ENCODE data around the gene SCYL1.
"Not testable (repeated sequence)": the region's sequence is repeated elsewhere in the genome, so short reads cannot be mapped to it uniquely, and the experiment has no call there.

The SCYL1 gene

DNA sequence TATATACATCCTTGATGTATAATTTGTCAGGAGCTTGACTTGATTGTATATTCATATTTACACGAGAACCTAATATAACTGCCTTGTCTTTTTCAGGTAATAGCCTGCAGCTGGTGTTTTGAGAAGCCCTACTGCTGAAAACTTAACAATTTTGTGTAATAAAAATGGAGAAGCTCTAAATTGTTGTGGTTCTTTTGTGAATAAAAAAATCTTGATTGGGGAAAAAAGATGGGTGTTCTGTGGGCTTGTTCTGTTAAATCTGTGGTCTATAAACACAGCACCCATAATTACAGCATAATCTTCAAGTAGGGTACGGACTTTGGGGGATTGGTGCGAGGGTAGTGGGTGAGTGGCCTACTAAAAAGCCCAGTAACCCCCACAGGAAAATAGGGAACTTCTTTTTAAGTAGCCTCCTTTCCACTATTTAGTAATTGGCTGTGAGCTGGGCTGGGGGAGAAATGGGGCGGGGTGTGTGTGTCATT lies 18.6 kb upstream of the SCYL1 start:
- no peak for DNase-seq (ENCODE audit: low read depth)

DNA sequence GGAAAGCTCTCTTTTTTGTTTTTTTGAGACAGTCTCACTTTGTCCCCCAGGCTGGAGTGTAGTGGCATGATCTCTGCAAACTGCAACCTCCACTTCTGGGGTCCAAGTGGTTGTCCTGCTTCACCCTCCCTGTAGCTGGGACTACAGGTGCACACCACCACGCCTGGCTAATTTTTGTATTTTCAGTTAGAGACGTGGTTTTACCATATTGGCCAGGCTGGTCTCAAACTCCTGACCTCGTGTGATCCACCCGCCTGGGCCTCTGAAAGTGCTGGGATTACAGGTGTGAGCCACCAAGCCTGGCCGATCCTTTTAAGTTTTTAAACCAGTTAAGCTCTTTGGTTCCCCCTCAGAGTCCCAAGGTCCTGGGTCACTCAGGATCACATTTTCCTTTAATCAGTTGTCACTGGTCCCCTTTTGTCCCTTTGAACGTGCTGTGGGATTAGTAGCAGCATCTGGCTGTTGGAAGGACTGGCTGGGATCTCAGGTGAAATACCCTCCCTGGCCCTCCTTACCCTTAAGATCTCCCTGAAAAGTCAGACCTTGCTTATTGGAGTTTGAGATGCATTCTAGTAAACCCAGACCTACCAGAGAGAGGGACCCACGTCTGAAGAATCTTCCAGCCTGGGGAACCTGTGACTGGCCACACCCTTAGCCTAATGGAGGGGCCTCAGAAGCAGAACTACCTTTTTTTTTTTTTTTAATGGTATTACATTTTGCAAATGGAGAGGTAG lies 17.9 kb upstream of the SCYL1 start:
- no peak for DNase-seq (ENCODE audit: low read depth)

DNA sequence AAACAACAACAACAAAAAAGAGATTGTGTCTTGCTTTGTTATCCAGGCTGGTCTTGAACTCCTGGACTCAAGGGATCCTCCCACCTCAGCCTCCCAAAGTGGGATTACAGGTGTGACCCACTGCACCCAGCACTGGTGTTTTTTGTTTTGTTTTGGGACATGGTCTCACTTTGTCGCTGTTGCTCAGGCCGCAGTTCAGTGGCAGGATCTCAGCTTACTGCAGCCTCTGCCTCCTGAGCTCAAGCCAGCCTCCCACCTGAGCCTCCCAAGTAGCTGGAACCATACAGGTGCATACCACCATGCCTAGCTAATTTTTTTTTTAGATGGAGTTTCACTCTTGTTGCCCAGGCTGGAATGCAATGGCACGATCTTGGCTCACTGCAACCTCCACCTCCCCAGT lies 12.6 kb upstream of the SCYL1 start:
- DNase-seq (ENCODE audit: low read depth) = not testable (repeated sequence)

DNA sequence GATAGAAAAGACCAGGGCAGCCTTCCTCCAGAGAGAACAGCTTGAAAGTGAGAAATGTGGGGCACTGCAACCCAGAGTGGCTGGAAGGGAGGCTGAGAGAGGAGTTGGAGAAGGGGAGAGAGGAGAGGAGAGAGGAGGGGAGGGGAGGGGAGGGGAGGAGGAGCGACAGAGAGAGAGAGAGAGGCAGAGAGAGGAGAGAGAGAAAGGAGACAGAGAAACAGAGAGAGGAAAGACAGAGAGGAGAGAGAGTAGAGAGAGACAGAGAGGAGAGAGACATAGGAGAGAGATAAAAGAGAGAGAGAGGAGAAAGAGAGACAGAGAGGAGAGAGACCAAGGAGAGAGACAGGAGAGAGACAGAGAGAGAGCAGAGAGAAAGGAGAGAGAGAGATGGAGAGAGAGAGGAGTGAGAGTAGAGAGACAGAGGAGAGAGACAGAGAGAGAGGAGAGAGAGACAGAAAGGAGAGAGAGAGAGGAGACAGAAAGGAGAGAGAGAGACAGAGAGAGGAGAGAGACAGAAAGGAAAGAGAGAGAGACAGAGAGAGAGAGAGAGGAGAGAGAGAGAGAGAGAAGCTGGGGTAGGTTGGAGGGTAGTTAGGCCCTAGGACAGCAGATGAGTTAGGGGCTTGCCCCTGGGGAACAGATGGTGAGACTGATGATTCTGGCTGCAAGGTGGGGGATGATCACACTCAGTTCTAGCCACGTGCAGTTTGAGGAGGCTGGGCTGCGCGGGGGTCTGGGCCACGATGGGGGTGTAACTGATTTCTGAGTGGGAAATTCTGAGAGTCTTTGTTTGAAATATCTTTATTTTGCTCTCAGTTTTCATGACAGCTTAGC lies 8.5 kb upstream of the SCYL1 start:
- no peak for DNase-seq (ENCODE audit: low read depth)

DNA sequence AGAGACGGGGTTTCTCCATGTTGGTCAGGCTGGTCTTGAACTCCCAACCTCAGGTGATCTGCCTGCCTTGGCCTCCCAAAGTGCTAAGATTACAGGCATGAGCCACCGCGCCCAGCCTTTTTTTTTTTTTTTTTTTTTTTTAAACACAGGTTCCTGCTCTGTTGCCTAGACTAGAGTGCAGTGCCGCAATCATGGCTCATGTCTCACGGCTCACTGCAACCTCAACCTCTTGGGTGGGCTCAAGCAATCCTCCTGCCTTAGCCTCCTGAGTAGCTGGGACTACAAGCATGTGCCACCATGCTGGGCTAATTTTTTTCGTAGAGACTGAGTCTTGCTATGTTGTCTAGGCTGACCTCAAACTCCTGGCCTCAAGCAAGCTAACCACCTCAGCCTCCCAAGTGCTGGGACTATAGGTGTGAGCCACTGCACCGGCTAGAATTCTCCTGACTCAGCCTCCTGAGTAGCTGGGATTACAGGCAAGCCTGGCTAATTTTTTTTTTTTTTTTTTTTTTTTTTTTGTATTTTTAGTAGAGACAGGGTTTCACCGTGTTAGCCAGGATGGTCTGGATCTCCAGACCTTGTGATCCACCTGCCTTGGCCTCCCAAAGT lies 5.8 kb upstream of the SCYL1 start:
- DNase-seq (ENCODE audit: low read depth) = not testable (repeated sequence)

DNA sequence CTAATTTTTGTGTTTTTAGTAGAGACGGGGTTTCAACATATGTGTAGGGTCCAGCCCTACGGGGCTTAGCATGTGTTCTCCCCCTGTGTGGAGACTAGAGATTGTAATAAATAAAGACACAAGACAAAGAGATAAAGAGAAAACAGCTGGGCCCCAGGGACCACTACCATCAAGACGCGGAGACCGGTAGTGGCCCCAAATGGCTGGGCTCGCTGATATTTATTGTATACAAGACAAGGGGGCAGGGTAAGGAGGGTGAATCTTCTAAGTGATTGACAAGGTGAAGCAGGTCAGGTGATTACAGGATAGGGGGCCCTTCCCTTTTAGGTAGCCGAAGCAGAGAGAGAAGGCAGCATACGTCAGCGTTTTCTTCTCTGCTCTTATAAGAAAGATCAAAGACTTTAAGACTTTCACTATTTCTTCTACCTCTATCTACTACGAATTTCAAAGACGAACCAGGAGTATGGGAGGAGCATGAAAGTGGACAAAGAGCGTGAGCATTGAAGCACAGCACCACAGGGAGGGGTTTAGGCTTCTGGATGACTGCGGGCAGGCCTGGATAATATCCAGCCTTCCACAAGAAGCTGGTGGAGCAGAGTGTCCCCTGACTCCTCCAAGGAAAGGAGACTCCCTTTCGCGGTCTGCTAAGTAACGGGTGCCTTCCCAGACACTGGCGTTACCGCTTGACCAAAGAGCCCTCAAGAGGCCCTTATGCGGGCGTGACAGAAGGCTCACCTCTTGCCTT lies 2.9 kb upstream of the SCYL1 start:
- DNase-seq (ENCODE audit: low read depth) = not testable (repeated sequence)

DNA sequence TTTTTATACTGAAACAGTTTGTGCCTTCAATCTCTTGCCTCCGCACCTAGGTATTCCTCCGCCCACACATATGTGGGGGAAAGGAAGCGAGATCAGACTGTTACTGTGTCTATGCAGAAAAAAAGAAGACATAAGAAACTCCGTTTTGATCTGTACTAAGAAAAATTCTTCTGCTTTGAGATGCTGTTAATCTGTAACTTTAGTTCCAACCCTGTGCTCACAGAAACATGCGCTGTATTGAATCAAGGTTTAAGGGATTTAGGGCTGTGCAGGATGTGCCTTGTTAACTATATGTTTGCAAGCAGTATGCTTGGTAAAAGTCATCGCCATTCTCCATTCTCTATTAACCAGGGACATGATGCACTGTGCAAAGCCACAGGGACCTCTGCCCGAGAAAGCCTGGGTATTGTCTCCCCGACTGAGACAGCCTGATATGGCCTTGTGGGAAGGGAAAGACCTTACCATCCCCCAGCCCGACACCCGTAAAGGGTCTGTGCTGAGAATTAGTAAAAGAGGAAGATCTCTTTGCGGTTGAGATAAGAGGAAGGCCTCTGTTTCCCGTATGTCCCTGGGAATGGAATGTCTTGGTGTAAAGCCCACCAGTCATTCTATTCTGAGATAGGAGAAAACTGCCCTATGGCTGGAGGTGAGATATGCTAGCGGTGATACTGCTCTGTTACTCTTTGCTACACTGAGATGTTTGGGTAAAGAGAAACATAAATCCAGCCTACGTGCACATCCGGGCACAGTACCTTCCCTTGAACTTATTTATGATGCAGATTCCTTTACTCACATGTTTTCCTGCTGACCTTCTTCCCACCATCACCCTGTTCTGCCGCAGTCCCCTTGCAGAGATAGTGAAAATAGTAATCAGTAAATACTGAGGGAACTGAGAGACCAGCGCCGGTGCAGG lies 1.9 kb upstream of the SCYL1 start:
- not testable (repeated sequence) for DNase-seq (ENCODE audit: low read depth)

DNA sequence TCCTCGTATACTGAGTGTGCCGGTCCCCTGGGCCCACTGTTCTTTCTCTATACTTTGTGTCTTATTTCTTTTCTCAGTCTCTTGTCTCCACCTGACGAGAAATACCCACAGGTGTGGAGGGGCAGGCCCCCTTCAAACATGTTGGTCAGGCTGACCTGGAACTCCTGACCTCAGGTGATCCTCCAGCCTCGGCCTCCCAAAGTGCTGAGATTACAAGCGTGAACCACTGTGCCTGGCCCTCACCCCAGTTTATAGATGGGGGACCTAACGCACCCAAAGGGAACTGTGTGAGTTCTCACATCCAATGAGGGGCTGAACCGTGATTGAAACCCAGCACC lies 1.3 kb upstream of the SCYL1 start:
- not testable (repeated sequence) for DNase-seq (ENCODE audit: low read depth)

DNA sequence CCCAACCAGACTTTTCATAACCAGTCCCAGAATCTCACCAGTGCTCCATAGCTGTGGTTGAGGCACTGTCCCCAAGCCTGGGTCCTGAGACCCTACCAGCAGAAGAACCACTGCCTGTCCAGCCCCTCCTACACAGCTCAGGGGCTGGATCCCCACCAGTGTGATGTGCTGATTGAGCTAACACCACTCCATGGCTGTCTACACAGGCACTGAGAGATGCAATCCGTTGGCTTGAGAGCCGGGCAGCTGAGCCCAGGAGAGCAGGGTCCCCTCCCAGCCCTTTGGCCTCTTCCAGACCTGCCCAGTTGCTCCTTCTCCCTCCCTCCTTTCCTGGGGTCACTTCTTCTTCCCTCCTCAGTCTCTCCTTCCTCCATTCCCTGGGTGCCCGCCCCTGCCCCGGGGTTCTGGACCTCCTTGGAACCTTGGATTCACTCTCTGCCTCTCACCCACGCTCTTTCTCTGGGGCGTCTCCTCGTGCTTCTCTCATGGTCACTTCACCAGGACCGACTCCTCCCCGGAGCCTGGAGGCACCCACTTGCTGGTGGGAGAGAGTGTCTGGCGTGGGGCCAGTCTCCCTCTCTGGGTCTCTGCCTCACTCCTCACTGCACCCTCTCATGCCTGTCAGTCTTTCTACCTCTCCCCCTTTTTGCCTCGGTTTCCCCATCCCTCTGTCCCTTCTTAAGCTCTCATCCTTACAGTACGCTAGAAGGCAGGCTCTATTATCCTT lies 706 bp upstream of the SCYL1 start:
- DNase-seq (ENCODE audit: low read depth) = no peak

DNA sequence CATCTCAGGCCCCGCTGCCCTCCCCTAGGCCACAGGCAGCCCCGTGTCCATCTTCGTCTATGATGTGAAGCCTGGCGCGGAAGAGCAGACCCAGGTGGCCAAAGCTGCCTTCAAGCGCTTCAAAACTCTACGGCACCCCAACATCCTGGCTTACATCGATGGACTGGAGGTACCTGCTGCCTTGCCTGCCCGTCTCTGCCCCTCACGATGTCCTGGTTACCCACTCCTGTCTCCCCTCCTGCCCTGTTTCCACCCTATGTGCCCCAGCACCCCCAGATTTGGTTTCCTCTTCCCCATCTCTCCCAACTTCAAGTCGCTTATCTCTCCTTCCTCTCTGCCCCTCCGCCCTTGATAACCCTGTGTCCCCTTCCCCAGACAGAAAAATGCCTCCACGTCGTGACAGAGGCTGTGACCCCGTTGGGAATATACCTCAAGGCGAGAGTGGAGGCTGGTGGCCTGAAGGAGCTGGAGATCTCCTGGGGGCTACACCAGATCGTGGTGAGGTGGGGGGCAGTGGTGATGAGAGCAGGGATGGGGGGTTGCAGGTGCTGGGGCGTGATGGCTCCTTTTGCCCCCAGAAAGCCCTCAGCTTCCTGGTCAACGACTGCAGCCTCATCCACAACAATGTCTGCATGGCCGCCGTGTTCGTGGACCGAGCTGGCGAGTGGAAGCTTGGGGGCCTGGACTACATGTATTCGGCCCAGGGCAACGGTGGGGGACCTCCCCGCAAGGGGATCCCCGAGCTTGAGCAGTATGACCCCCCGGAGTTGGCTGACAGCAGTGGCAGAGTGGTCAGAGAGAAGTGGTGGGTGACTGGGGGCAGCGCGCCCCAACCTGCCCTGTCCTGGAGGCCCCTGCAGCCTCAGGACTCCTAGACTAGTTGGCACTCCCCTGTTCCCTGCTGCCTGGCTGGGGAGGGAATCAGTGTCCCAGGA lies 930 bp downstream of the SCYL1 start:
- DNase-seq (ENCODE audit: low read depth) = no peak

DNA sequence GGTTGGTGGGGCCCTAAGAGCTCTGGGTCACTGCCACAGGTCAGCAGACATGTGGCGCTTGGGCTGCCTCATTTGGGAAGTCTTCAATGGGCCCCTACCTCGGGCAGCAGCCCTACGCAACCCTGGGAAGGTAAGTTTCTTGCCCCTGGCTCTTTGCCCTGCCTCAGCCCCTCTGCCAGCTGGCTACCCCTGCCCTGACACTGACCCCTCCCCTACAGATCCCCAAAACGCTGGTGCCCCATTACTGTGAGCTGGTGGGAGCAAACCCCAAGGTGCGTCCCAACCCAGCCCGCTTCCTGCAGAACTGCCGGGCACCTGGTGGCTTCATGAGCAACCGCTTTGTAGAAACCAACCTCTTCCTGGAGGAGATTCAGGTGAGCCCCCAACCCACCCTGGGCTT lies 1.9 kb downstream of the SCYL1 start:
- no peak for DNase-seq (ENCODE audit: low read depth)

DNA sequence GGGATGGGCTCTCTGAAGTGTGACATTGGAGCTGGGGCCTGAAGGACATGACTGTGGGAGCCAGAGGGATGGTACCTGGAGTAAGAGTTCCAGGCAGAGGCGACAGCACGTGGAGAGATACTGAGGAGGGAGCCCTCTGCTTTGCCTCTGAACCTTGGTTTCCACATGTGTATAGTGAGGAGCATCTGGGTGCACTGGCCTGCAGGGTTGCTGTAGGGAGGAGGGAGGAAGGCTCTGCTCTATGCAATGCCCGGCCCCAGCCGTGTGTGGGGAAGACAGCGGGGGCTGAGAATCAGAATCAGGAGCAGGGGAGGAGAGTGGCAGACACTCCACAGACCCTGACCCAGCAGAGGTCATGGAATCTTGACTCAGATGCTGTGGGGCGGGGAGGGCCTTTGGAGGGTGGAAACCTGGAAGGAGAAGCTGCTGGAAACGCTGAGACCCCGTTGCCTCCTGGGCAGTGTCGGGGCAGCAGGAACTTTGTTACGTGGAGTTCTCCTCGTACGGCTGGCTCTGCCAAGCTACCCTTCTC lies 4.0 kb downstream of the SCYL1 start:
- DNase-seq (ENCODE audit: low read depth) = no peak

DNA sequence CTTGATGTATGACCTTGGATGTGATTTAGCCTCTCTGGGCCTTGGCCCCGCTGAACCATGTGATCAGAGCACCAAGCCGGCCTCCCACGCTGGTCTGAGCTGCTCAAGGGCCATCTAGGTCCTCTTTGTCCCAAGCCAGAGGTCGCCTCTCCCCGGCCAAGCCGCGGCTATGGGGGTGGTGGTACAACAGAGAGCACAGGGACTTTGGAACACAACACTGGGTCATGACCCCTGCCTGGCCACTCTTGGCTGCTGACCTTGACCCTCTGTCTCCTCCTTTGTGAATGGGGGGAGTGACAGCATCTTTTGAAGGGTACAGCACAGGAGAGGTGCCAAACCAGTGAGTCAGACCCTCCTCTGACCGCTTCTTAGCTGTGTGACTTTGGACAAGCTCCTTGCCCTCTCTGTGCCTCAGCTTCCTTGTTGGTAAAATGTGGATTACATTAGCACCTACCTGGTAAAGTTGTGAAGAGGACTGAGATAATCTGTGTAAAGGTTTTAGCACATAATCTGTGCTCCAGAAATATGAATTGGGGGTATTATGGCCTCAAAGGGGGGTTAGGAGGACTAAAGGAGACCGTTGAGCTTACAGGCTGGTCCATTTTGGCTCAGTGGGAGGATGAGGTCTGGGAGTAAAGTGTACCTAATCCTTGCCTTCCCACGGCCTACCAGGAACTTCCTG lies 4.7 kb downstream of the SCYL1 start:
- DNase-seq (ENCODE audit: low read depth) = no peak

DNA sequence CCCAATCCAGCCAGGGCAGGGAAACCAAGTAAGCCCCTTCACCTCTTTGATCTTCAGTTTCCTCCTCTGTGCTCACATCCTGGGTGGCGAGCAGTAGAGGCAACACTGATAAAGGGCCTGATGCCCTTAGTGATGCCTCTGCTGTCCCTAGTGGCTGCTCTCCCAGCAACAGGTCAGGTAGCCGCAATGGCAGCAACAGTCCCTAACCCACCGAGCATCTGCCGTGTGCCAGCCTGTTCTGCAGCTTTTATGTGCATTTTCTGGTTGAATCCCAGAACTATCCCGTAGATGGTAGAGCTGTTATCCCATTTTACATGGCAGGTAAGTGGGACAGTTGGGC lies 5.2 kb downstream of the SCYL1 start:
- DNase-seq (ENCODE audit: low read depth) = no peak

DNA sequence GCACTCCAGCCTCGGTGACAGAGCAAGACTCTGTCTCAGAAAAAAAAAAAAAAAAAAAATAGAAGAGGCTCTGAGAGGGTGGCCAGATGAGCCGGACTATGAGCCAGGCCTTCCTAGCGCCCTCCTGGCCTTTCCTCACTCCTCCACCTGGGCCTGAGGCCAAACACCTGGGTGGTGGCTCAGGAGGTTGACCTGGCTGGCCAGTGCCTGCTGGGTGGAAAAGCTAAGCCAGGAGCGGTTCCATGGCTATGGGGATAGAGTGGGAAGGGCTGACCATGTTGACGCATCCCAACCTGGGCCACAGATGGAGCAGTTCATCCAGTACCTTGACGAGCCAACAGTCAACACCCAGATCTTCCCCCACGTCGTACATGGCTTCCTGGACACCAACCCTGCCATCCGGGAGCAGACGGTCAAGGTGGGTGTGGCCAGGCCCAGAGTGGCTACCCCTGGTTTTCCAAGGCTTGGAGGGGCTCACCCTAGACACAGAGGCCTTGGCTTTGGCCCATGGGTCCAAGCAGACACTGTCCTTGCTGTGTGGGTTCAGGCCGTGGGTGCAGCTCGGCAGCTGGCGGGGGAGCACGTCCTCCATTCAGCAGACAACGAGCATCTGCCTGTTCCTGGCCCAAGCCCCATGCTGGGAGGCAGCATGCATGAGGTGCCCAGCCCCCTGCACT lies 7.6 kb downstream of the SCYL1 start:
- no peak for DNase-seq (ENCODE audit: low read depth)

DNA sequence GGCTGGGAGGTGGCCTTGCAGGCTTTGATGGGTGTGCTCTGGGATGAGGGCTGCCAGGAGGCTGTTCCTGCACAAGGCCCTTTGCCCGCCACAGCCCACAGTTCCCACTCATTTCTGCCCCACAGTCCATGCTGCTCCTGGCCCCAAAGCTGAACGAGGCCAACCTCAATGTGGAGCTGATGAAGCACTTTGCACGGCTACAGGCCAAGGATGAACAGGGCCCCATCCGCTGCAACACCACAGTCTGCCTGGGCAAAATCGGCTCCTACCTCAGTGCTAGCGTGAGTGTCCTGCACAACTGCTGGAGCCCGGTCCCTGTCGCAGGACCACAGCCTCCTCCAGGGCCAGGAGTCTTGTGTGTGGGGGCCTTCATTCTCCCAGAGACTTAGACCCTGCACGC lies 10.2 kb downstream of the SCYL1 start:
- DNase-seq (ENCODE audit: low read depth) = no peak

DNA sequence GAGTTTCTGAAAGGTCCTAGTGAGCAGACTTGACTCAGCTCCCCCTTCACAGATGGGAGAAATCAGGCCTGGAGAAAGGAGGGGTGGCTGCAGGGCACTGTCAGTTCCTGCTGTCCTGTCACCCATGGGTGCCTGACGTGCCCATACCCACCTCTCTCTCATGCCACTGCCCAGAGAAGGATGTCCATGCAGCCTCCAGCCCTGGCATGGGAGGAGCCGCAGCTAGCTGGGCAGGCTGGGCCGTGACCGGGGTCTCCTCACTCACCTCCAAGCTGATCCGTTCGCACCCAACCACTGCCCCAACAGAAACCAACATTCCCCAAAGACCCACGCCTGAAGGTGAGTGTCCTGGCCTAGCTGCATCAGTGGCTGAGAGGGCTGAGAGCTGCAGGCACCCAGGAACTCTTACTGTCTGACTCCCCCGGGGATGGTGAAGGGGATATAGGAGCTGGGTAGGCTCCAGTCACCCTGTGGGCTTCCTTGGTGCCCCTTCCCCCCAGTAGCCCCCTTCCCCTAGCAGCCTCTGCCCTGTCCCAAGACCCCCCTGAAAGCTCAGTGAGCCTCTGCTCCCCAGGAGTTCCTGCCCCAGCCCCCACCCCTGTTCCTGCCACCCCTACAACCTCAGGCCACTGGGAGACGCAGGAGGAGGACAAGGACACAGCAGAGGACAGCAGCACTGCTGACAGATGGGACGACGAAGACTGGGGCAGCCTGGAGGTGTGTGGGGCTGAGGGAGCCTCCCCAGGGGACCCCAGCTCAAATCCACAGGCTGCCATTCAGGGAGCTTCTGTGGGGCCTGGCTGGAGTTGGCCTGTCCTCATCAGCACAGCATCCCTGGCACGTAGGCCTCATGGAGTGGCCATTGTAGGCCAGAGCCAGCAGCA lies 11.8 kb downstream of the SCYL1 start:
- DNase-seq (ENCODE audit: low read depth) = no peak

Data from activated T-cell treated with anti-CD3 and anti-CD28 coated beads for 24 hours (primary cell).